ENCODE data around the gene PIH1D2.

GRCh38 chr11:112042161-112042960, 31.5 kb downstream of the PIH1D2 start:
- no peak for TF ChIP-seq POLR2AphosphoS5 (IDR thresholded peaks at IDR 0.05; ENCODE audit: low read depth, low read length)
- no peak for TF ChIP-seq TAF1 (IDR thresholded peaks at IDR 0.05; ENCODE audit: borderline replicate concordance, insufficient read depth, low read length)
- no peak for TF ChIP-seq SIN3A (IDR thresholded peaks at IDR 0.05; ENCODE audit: borderline replicate concordance, insufficient read depth, low read length)
- TF ChIP-seq, protein P1, sequence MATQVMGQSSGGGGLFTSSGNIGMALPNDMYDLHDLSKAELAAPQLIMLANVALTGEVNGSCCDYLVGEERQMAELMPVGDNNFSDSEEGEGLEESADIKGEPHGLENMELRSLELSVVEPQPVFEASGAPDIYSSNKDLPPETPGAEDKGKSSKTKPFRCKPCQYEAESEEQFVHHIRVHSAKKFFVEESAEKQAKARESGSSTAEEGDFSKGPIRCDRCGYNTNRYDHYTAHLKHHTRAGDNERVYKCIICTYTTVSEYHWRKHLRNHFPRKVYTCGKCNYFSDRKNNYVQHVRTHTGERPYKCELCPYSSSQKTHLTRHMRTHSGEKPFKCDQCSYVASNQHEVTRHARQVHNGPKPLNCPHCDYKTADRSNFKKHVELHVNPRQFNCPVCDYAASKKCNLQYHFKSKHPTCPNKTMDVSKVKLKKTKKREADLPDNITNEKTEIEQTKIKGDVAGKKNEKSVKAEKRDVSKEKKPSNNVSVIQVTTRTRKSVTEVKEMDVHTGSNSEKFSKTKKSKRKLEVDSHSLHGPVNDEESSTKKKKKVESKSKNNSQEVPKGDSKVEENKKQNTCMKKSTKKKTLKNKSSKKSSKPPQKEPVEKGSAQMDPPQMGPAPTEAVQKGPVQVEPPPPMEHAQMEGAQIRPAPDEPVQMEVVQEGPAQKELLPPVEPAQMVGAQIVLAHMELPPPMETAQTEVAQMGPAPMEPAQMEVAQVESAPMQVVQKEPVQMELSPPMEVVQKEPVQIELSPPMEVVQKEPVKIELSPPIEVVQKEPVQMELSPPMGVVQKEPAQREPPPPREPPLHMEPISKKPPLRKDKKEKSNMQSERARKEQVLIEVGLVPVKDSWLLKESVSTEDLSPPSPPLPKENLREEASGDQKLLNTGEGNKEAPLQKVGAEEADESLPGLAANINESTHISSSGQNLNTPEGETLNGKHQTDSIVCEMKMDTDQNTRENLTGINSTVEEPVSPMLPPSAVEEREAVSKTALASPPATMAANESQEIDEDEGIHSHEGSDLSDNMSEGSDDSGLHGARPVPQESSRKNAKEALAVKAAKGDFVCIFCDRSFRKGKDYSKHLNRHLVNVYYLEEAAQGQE (IDR thresholded peaks at IDR 0.05; ENCODE audit: insufficient read depth in 1 of 2, low read depth in 2 of 2, low read length in 2 of 2), result no peak
